ENCODE results near the gene OLFML2A. TPM values are rescaled to one million over a fixed set of nuclear protein-coding genes. Genes with fewer than 3 reads are reported as not detected.

OLFML2A gene
- total and polyA plus RNA-seq, 12 donors: 5.9 to 51.2 (median 31.8) TPM

DNA sequence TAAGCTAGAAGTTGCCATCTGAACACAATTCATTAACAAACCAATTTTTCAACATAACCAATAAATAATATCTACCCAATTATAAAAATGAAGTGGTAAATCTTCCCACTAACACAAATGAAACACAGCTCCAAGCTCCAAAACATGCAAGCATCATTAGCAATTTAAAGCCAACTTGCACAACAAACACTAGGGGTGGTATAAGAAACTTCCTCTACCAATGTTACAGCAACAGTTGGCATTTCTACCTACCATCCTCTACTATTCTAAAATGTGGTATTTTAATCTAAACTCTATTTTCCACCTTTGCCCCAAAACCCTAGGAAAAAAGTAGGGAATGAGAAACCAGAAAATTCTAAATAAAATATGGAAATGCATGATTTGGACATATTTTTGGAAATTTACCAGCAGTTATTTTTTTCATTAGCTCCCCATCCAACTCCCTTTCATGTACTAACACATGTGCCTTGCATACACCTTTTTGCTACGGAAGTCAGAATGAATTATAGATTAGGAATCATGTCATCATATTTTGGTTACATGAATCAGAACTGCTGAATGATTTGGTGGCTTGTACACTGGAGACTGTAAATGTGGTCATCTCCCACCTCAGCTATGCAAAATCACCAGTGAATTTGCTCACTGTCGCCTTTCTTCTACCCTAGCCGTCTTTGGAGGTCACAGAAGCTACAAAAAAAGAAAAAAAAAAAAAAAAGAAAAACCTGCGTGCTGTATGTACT is 9.9 kb upstream of the OLFML2A start:
- Histone ChIP-seq H3K27ac (no peak overlapping the region), H3K4me1 (peaks cover 0 to 43% (median 11%) of the 10 kb centered on the region in 9 donors), H3K4me3 (no peak overlapping the region), H3K9me3 (no peaks in the 10 kb centered on the region), H3K36me3 (no peaks in the 10 kb centered on the region), H3K27me3 (peaks cover 0 to 70% (median 56%) of the 10 kb centered on the region in 7 donors)
- DNase-seq (no peak), ATAC-seq (no peak)
- intact Hi-C loops (cut with DNase I): no loop called here
- WGBS, 2 donors: 71 to 80% methylated on average over 4 of the region's 4 CpGs
- TF ChIP-seq, protein P1, sequence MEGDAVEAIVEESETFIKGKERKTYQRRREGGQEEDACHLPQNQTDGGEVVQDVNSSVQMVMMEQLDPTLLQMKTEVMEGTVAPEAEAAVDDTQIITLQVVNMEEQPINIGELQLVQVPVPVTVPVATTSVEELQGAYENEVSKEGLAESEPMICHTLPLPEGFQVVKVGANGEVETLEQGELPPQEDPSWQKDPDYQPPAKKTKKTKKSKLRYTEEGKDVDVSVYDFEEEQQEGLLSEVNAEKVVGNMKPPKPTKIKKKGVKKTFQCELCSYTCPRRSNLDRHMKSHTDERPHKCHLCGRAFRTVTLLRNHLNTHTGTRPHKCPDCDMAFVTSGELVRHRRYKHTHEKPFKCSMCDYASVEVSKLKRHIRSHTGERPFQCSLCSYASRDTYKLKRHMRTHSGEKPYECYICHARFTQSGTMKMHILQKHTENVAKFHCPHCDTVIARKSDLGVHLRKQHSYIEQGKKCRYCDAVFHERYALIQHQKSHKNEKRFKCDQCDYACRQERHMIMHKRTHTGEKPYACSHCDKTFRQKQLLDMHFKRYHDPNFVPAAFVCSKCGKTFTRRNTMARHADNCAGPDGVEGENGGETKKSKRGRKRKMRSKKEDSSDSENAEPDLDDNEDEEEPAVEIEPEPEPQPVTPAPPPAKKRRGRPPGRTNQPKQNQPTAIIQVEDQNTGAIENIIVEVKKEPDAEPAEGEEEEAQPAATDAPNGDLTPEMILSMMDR (IDR thresholded peaks at IDR 0.05): peak in 1 of 9 donors; percentile 18

GRCh38 chr9:124767821-124768220 is 9.1 kb upstream of the OLFML2A start:
- no peak overlapping the region for H3K27ac ChIP-seq
- WGBS, 2 donors: 66 to 76% methylated on average over 2 of the region's 2 CpGs
- peaks cover 0 to 69% (median 50%) of the 10 kb centered on the region in 7 donors for H3K27me3 ChIP-seq
- H3K4me1 ChIP-seq: peaks cover 0 to 47% (median 17%) of the 10 kb centered on the region in 9 donors
- ATAC-seq: no peak
- TF ChIP-seq, protein P1 (IDR thresholded peaks at IDR 0.05): no peak
- no peak overlapping the region for H3K4me3 ChIP-seq
- DNase-seq: no peak
- intact Hi-C loops (cut with DNase I): no loop called here
- no peaks in the 10 kb centered on the region for H3K9me3 ChIP-seq
- H3K36me3 ChIP-seq: no peaks in the 10 kb centered on the region

DNA sequence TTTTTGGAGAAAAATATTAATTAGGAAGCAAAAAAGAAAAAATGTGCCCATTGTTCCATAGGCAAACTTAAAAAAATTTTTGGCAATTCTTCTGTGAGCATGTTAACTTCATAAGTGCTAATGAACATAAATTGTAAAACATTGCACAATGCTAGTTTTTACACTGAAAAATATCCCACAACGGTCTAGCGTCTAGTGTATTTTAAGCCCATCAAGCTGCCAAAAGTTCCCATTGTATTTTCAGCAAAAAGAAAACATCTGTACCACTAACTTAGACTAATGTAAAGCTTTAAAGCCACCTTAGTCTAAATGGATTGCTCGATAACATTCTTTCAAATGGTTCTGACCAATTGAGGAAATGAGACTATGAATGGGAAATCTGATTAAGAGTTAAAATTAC is 8.6 kb upstream of the OLFML2A start:
- no peak for DNase-seq
- intact Hi-C loops (cut with DNase I): no loop called here
- Histone ChIP-seq H3K9me3 (no peaks in the 10 kb centered on the region), H3K4me3 (no peak overlapping the region), H3K4me1 (peaks cover 0 to 47% (median 17%) of the 10 kb centered on the region in 9 donors), H3K27ac (no peak overlapping the region), H3K27me3 (peaks cover 0 to 66% (median 46%) of the 10 kb centered on the region in 7 donors), H3K36me3 (no peaks in the 10 kb centered on the region)
- TF ChIP-seq, protein P1 (IDR thresholded peaks at IDR 0.05): no peak
- 65 to 78% methylated on average over 3 of the region's 3 CpGs for WGBS, 2 donors
- no peak for ATAC-seq

- Histone ChIP-seq H3K4me1 (peaks cover 0 to 47% (median 17%) of the 10 kb centered on the region in 9 donors), H3K27me3 (peaks cover 0 to 60% (median 43%) of the 10 kb centered on the region in 7 donors), H3K27ac (peak overlapping the region in 4 of 10 donors; percentile 49 to 59 (median 53)), H3K9me3 (no peaks in the 10 kb centered on the region), H3K36me3 (no peaks in the 10 kb centered on the region), H3K4me3 (peak overlapping the region; percentile 83 to 98 (median 92))
- ATAC-seq: no peak
- intact Hi-C loops (cut with DNase I): no loop called here
- TF ChIP-seq, protein P1 (IDR thresholded peaks at IDR 0.05): no peak
- 44 to 60% methylated on average over 11 of the region's 11 CpGs for WGBS, 2 donors
- DNase-seq: no peak
These were observed 8.0 kb upstream of the OLFML2A start for GRCh38 chr9:124768750-124769548.
